Measurements from ENCODE around the gene TMEM273.

Gene TMEM273

DNA sequence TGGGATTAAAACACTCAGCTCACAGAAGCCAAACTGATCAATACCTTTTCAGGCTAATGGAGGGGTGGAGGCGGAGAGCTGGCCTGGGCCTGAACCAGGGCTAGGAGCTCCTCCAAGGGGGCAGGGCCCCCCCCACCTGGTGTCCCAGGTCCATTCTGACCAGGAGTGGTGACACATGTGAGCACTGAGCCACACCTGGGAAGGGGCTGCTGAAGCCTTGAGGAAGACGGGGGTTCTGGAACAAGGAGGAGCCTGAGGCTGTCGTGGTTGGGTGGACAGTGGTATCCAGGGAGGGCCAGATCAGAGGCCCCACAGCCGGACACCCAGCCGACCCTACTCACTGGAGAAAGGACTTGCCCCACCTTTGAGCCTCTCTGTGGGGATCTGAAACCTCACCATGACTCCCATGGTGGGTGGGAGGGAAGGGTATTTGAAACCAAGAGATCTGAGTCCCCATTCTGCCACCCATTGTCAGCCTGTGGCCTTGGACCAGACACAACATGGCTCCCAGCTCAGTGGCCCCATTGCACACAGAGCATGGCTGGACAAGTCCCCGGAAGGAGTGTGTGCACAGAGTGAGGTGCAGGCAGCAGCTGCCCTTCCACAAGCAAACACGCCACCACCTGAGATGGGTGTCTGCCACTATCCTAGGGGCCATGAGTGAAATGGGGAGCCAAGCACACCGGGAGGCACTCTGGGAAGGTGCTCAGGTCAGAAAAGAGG lies 12.4 kb downstream of the TMEM273 start:
- no peak for DNase-seq (ENCODE audit: low spot score)

DNA sequence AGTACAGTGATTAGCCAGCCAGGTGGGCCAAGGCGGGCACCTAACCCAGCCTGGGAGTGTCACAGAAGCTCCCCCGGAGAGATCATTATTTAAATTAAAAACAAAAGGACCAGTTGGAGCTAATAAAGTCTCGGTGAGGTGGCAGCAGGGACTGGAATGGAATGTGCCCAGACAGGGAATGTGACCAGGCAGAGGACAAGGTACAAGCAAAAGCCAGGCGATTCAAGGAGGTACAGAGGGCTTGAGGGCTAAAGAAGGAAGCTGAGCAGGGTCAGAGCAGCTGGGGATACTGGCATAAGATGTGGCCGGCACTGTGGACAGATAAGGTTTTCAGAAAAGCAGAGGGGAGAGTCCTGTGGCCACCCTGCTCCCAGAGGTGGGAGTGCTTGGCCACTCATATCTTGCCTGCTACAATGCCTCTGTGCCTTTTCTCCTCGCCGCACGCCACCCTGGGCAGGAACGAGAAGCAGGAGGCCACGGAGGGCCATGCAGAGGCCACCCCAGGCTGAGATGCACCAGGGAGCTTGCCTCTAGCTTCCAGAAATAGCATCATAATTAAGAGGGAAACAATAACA lies 13.2 kb downstream of the TMEM273 start:
- DNase-seq (ENCODE audit: low spot score) = no peak

DNA sequence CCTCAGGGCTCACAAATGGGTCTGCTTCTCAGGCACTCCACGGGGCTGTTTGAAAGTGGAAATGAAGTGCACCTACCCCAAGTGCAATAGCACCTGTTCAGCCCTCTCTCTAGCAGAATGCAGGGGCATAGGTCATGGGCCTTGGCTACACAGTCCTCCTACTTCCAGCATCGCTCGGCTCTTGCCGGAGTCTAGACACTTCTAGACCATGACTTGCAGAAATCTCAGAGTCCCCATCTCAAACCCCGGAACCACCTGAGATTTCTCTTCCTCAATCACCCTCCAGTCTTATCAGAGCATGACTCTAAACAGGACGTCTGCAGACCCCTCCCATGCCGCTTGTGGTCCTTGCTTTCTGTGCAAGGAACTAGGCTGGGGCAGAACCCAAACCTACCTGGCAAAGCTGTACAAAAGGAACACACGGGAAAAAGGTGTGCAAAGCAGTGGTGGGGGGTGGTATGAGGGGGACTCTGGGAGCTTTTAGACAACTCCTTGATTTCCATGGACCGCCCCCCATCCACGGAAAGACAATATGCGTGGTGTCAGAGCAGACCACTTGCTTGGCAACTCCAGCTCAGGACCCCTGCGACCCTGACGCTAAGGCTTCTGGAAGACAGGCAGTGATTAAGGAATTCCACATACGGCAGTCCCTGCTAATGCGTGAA lies 13.8 kb downstream of the TMEM273 start:
- DNase-seq (ENCODE audit: low spot score) = no peak

DNA sequence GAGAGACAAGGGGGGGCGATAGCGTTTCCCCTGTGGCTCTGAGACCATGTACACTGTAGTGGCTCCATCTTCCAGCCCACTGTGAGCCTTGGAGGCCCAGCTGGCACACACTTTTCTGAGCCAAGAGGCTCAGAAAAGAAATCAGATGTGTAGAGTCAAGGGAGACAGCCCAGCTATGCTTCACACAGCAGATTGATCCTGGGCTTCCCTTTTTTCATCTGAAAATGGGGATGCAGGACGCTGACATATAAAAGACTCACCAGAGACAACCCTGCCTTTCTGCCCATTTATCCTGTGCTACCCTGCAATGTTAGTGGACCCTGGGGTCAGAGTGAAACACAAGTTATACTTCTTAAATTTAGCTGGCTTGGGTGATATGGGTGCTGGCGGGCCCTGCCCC lies 14.3 kb downstream of the TMEM273 start:
- DNase-seq (ENCODE audit: low spot score) = no peak

GRCh38 chr10:49173201-49173772 lies 14.9 kb downstream of the TMEM273 start:
- no peak for DNase-seq (ENCODE audit: low spot score)

DNA sequence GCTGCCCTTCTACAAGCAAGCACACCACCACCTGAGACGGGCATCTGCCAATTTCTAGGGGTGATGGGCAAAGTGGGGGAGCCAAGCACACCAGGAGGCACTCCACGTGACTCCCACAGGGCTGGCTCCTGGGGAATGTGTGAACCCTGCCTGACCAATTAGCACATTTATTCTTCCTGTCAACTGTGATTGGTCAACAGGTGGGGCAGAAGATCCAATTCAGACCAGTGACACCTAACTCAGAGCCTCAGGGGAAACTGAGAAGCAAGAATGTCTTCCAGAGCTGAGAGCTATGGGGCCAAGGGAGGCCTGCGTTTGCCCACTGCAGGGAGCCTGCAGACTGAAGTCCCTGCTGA lies 15.4 kb downstream of the TMEM273 start:
- no peak for DNase-seq (ENCODE audit: low spot score)

GRCh38 chr10:49172061-49172776 lies 16.0 kb downstream of the TMEM273 start:
- no peak for DNase-seq (ENCODE audit: low spot score)

- no peak for DNase-seq (ENCODE audit: low spot score)
Observed at GRCh38 chr10:49171326-49172060, 16.7 kb downstream of the TMEM273 start.

DNA sequence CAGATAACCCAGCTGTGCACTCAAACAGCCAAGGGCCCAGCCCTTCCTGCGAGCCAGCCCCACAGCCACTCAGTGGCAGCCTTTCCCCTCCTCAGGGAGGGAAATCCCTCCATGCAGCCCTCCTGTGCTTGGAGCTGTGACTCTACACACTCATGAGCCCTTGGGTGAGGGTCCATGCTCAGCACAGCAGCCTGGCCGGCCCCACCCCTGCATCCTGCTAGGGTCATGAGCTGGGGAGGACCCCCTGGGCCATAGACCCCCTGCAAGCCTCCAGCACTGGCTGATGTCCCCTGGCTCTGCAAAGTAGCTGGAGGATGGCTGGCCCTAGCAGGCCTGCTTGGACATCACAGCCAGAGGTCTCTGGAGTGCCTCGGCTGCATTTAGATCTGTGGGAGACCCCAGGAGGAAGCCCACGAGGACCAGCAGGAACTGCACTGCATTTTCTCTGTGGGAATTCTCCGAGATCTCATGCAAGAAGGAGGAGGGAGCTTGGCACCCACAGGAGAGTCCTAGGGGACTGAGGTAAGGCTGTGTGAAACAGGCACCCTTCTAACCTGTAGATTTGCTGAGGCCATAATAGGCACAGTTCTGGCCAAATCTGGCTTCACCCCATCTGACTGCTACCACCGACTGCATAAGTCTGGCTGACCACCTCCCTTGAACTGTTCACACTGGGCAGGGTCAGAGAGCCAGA lies 17.4 kb downstream of the TMEM273 start:
- DNase-seq (ENCODE audit: low spot score) = no peak

DNA sequence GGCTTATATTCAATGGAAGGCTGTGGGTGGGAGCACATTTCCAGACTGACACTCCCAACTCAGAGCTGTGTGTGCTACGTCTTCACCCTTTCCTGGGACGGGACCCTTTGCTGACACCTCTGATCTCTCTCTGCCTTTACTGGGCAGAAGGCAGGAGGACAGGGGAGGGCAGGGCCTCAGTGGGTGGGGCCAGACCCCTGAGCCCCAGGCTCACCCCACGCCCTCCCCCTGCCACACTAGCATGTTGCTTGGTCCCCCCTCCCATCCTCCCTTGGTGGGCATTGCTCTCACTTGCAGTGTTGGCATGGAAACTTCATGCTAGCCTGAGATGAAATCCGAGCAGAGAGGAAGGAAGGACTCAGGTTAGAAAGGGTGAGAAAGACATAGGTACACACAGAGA lies 18.4 kb downstream of the TMEM273 start:
- no peak for DNase-seq (ENCODE audit: low spot score)

GRCh38 chr10:49168831-49169500 lies 19.2 kb downstream of the TMEM273 start:
- DNase-seq (ENCODE audit: low spot score) = no peak

GRCh38 chr10:49168171-49168540 lies 20.0 kb downstream of the TMEM273 start:
- DNase-seq (ENCODE audit: low spot score) = no peak

DNA sequence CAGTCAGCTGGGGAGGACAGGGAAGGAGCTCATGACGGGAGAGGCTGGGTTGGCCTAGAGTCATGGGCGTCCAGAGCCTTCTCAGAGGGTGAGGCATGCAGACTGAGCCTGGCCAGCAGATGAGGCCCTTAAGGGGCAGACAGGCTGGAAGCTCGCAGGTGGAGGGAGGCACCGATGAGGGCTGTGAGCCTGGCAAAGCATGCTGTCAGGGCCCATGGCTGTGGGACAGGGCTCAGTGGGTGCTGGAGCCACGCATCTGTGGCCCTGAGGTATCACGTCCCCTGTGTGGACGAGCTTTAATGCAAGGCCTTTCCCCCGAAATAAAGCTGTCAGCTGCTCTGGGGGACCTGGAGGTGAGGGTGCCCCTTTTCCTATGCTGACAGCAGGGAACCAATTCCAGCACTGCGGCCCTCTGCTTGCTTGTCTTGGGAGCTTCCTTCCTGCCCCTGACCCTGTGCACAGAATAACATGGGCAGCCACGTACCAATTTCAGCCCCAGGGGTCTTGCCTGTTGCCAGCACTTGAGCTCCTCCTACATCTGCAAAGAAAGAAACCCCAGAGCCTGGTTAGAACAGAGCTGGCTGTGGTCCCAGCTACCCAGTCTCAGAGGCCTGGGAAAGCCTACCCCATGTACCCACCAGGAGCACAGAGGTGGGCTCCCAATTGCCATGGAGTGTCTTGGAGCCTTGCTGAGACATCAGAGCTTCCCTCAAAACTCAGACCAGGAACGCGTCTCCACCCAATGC lies 20.6 kb downstream of the TMEM273 start:
- DNase-seq (ENCODE audit: low spot score) = no peak

DNA sequence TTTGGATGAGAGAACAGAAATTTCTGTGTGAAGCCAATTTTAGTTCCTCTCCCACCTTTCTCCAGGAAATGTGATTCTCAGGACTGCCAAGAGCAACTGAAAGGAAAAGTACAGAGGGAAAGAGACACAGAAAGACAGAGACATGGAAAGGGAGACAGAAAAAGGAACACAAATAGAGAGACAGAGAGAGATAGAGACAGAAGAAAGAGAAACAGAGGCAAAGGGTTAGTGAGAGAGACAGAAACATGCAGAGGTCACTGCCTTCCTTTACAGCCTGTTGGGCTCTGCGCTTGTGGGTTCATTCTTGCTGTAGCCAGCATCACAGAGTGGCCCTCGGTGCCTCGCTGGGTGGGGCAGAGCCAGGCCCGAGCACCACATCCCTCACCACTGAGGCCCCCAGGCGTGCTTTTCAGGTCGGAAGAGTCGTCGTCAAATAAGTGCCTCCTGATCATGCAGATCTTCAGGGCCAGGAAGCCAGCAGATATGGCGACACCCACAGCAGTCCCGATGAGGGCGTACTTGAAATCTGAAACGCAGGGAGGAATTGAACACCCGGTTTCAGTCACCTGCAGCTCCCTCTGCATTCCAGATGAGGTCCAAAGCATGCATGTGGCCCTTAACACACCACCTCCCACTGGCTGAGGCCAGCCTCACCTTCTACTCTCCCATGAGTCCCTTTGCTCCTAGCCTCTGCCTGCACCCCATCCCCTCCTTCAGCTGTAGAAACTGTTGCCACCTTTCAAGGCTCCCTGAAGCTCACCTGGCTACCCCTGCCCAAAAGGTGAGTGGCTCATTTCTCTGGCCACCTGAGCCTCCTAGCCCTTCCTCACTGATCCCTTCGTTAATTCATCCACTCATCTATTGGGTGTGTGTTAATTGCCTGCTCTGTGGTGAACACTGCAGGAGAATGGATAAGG lies 21.4 kb downstream of the TMEM273 start:
- no peak for DNase-seq (ENCODE audit: low spot score)

GRCh38 chr10:49165821-49166483 lies 22.2 kb downstream of the TMEM273 start:
- no peak for DNase-seq (ENCODE audit: low spot score)

DNA sequence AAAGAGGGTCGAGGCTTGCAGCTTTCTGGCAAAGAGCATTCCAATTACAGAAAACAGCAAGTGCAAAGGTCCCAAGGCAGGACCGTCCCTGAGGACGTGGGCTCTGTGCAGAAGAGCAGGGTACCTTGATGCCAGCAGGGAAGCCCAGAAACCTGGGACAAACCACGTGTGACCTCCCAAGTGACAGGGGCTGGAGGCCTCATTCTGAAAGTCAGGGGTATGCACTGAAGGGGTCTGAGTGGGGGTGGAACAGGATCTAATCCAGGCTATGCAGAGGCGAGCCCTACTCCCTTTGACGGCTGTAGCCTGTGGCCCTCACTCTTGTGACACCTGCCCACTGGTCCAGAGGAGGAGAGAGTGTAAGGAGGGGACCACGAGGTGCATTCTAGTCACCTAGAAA lies 22.9 kb downstream of the TMEM273 start:
- DNase-seq (ENCODE audit: low spot score) = no peak

GRCh38 chr10:49164559-49165188 lies 23.5 kb downstream of the TMEM273 start:
- peak; percentile 40 for DNase-seq (ENCODE audit: low spot score)

GRCh38 chr10:49163741-49164140 lies 24.4 kb downstream of the TMEM273 start:
- DNase-seq (ENCODE audit: low spot score) = no peak

All from CD4-positive, alpha-beta T cell treated with Interleukin-2 at 100 ng/mL for 4 hours (primary cell).